GM06990 (cell line): ENCODE measurements around the gene KIF18B.

Source experiments
- DNase-seq: peaks from one replicate; pipeline ENCODE4 v3.0.0-alpha.2; 2011; ENCODE audit not compliant: insufficient read length; ENCODE audit errors: extremely low read depth
- H3K27me3 ChIP-seq: replicated peaks from 2 replicates; pipeline ENCODE4 v1.6.0; 2011; ENCODE audit warnings: low read length; ENCODE audit not compliant: control insufficient read depth, insufficient read depth
- H3K36me3 ChIP-seq: 2 replicates; pipeline ENCODE4 v1.5.1; 2011; ENCODE audit warnings: low read length; ENCODE audit not compliant: control insufficient read depth, insufficient read depth
- H3K4me3 ChIP-seq: replicated peaks from 2 replicates; pipeline ENCODE4 v1.5.1; 2011; ENCODE audit warnings: low read depth, mild to moderate bottlenecking, control low read depth, low read length
- CTCF ChIP-seq: IDR thresholded peaks from 2 replicates; pipeline ENCODE4 v1.5.1; 2011; ENCODE audit warnings: low read length, control low read depth, mild to moderate bottlenecking, inconsistent platforms; ENCODE audit not compliant: insufficient read depth, poor library complexity, severe bottlenecking

KIF18B gene

GRCh38 chr17:44940317-44940716 is 7.3 kb downstream of the KIF18B start:
- no peak for TF ChIP-seq CTCF
- no peak overlapping the region for H3K4me3 ChIP-seq
- H3K36me3 ChIP-seq, result peaks cover 4% of the 10 kb centered on the region
- H3K27me3 ChIP-seq, result no peaks in the 10 kb centered on the region
- no peak for DNase-seq

GRCh38 chr17:44935116-44935515 is 12.5 kb downstream of the KIF18B start:
- no peaks in the 10 kb centered on the region for H3K27me3 ChIP-seq
- no peak overlapping the region for H3K4me3 ChIP-seq
- no peak for TF ChIP-seq CTCF
- DNase-seq, result no peak
- peaks cover 33% of the 10 kb centered on the region for H3K36me3 ChIP-seq

GRCh38 chr17:44934745-44935105 is 12.8 kb downstream of the KIF18B start:
- no peak for TF ChIP-seq CTCF
- Histone ChIP-seq H3K4me3 (no peak overlapping the region), H3K27me3 (no peaks in the 10 kb centered on the region), H3K36me3 (peaks cover 33% of the 10 kb centered on the region)
- DNase-seq, result no peak

- Histone ChIP-seq H3K4me3 (no peak overlapping the region), H3K27me3 (no peaks in the 10 kb centered on the region), H3K36me3 (peaks cover 36% of the 10 kb centered on the region)
- no peak for TF ChIP-seq CTCF
- no peak for DNase-seq
These were observed 13.5 kb downstream of the KIF18B start for GRCh38 chr17:44933824-44934744.

- H3K36me3 ChIP-seq, result peaks cover 47% of the 10 kb centered on the region
- no peak for TF ChIP-seq CTCF
These were observed 14.8 kb downstream of the KIF18B start for GRCh38 chr17:44932787-44933097.

More at GRCh38 chr17:44932787-44933097, 14.8 kb downstream of the KIF18B start:
- no peak for DNase-seq
- Histone ChIP-seq H3K27me3 (no peaks in the 10 kb centered on the region), H3K4me3 (no peak overlapping the region)
